ENCODE measurements around the gene TUBGCP6.
"Not testable (repeated sequence)": the region's sequence is repeated elsewhere in the genome, so short reads cannot be mapped to it uniquely, and the experiment has no call there.

Gene TUBGCP6

GRCh38 chr22:50278461-50278860 is 33.6 kb upstream of the TUBGCP6 start:
- DNase-seq = no peak

GRCh38 chr22:50277761-50278160 is 32.9 kb upstream of the TUBGCP6 start:
- DNase-seq = no peak

DNA sequence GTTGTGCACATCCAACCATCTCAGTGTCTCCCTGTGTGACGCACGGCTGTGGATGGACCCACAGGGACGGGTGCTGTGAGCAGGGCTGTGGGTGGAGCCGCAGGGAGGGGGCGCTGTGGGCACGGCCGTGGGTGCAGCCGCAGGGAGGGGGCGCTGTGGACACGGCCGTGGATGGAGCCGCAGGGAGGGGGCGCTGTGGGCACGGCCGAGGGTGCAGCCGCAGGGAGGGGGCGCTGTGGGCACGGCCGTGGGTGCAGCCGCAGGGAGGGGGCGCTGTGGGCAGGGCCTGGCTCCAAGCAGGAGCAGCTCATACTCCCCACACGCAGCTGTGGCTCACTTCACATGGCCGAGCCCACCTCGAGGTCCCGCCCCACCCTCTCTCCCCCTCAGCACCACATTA is 31.3 kb upstream of the TUBGCP6 start:
- DNase-seq = no peak

DNA sequence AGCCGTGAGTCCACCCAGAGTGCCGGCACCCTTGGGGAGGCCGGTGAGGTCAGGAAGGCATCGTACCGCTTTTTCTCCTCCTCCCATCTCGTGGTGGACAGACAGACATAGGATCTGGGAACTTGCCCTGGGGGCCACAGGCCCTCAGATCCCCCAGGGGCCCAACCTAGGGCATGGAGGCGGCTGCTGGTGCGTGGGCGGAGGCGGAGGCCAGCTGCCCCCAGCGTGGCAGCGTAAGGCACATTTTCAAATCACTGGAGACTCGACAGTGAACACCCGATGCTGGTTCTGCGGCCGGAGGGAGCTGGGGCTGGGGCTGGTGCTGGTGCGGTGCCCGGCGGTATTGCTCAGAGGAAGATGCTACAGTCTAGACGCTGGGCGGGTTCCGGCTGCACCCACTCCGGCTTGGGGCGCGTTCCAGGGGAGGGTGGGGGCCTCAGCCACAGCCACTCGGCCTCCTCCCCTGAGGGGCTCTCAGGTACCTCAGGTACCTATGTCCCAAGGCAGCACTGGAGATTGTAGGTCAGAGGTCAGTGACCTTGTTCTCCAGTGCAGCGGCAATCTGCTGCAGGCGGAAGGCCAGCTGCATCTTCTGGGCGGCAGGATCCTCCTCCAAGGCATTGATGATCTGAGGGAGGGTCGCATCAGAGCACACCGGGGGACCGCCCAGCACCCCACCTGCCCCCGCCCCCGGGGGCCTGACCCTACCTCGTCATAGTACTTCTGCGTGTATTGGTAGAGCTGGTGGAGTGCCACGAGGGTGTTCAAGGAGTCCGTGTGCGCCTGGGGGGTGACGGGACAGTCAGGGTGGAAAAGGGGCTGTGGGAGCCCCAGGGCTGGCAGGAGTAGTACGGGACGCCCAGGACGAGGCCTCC is 30.6 kb upstream of the TUBGCP6 start:
- DNase-seq = no peak

GRCh38 chr22:50274771-50275170 is 29.9 kb upstream of the TUBGCP6 start:
- DNase-seq = no peak

GRCh38 chr22:50274311-50274710 is 29.5 kb upstream of the TUBGCP6 start:
- DNase-seq = no peak

- not testable (repeated sequence) for DNase-seq
Measured at GRCh38 chr22:50273781-50274180, 29.0 kb upstream of the TUBGCP6 start.

- DNase-seq = not testable (repeated sequence)
Measured at GRCh38 chr22:50273352-50273751, 28.5 kb upstream of the TUBGCP6 start.

- DNase-seq = no peak
Measured at GRCh38 chr22:50272044-50272802, 27.4 kb upstream of the TUBGCP6 start.

DNA sequence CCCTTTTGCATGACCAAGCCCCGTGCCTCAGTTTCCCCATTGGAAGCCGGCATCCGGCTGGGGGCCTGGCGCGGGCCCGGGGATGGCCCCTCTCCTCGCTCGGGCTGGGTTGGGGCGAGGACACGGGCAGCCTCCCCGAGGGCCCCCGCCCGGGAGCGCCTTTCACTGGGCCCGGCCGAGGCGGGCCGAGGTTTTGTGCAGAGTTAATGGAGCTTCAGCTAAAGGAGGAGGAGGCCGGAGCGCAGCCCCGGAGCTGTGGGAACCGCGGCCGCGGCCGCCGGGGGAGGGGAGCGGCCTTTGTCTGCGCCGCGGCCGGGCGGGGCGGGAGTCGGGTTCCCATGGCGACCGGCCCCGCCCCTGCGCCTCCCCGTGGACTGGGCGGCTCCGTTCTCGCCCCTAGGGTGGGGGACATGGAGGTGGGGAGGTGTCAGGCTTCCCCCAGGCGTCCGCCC is 26.7 kb upstream of the TUBGCP6 start:
- no peak for DNase-seq

DNA sequence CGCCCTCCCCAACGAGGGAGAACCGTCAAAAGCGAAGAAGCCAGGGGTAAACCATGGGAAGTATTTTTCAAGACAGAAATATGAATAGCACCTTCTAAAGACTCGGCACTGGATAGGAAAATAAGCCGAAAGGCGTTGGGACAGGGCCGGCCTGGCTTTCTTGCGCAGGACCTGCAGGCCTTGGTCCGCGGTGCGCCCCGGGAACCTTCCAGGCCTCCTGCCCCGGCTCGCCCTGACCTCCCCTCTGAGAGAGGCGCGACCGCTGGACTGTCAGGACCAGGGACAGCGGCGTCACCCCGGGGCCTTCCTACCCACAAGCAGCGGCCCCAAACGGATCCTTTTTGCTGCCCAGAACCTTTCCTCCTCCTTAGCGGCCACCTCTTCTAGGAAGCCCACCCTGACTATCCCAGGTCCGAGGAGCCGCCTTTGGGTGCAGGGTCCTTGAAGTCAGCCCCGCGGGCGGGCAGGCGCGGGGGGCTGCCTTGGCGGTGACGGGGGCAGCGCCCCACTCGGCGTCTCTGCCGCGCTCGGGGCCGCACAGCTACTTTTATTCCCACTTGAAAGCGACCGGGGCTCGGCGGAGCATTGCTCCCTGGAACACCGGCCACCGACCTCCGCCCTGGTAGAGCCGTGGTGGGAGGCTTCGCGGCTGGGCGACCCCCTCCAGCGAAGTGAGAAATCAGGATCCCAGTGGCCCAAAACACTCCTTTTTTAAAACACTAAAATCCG is 26.0 kb upstream of the TUBGCP6 start:
- DNase-seq = no peak

DNA sequence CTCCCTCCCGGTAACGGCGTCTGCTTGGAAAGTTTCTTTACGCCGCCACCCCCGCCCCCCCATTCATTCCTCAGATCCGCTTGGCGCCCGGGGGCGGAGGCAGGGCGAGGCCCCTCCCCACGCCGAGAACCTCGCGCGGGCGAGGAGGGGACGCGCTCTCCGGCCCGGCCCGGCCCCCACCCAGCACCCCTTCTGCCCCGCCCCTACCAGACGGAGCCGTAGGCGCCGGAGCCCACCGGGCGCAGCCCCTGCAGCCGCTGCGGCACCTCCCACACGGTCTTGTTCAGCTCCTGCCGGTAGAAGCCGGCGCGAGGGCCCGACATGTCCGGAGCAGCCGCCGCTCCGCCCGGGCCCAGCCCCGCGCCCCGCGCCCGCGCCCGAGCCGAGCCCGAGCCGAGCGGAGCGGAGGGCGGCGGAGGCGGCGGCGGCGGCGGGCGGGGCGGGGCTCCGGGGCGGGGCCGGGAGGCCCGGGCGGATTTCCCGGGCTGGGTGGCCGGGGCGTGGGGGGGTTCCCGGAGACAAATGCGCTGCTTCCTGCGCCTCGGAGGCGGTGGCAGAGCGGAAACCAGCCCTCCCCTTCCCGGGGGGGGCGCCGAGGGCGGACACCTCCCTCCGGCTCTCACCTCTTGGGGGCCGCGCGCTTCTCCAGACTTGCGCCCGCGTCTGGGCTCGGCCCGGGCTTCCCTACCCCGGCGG is 25.3 kb upstream of the TUBGCP6 start, which contains the start of gene MAPK11:
Gene MAPK11 (minus strand): TSS at position 411 of the 696 bp plus-strand sequence. CDS start 88 bp downstream, at position 323.
- no peak for DNase-seq

GRCh38 chr22:50269573-50269969 is 24.7 kb upstream of the TUBGCP6 start:
- no peak for DNase-seq

DNA sequence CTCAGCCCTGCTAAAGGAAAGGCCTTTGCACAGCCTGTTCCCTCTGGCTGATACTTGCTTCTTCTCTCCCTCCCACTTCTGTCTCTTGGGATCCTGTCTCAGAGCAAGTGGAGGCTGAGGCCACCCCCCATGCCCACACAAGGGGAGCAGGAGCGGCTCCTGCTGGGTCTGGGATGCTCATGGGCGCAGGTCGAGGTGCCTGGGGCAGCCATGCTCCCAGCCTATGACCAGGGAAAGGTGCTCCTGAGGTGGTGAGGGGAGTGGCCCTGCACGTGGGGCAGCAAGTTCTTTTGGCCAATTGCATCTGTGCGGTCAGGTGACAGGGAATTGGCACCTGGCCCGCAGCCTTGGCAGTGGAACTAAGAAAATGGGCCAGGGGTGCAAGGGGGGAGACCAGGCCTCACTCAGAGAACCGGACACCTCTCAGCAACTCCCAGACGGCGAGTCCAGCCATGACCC is 23.9 kb upstream of the TUBGCP6 start:
- no peak for DNase-seq

GRCh38 chr22:50267591-50268390 is 23.0 kb upstream of the TUBGCP6 start:
- DNase-seq = no peak

GRCh38 chr22:50266994-50267393 is 22.2 kb upstream of the TUBGCP6 start:
- no peak for DNase-seq

- DNase-seq = no peak
Measured at GRCh38 chr22:50264946-50265669, 20.3 kb upstream of the TUBGCP6 start.

DNA sequence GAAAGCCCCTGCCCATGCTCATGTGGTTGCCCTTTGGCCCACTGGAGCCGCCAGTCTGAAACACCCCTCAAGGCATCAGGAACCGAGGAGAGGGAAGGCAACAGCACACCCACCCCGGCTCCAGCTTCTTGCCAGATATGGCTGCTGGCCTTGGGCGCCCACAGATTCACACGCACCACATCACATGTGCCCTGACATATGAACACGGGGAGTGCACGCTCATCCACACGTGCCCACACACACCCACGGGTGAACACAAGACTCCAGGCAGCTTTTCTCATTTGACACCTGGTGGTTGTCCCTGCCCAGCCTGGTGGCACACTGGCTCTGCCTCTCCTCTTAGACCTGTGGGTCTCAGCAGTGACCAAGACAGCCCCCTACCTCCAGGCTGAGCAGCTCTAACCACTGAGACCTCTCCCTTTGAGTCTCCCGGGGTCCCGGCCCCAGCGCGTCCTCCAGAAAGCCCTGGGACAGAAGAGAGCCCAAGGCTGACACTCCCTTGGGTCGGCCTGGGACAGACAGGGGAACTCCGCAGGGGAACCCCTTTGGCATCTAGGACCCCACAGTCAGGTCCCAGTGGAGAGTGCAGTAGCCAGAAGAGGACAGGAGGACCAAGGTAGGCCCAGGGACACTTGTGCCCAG is 19.4 kb upstream of the TUBGCP6 start:
- no peak for DNase-seq

DNA sequence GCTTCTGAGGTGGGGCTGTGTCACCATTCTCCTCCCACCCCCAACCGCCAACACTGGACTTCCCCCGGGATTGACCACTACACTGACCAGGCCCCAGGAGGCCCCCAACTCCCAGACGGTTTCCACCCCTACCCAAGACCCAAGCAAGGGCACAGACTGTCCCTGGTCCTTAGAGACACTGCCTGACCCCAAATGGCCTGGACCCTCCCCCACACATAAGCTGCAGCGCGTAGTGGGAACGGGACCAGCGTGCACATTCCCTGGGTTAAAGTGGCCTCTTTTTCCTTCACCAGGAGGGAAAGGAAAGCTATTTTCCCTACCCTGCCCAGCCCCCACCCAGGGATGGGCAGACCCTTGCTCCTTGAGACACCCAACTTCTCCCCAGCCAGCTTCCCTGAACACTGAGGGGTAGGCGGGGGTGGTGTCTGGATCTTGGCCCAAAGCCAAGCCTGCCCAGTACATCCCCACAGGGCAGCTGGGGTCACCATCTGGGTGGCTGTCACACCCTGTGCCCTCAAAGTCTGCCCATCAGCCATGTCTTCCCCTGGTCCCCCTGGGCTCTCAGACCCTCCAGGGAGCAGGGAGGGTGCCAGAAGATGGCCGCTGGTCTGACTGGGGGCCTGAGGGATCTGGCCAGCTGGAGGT is 18.3 kb upstream of the TUBGCP6 start:
- no peak for DNase-seq

- DNase-seq = no peak
Measured at GRCh38 chr22:50262460-50262911, 17.7 kb upstream of the TUBGCP6 start.
